Endothelial cell of umbilical vein (primary cell): Measurements from ENCODE around the gene ZIM2. TPM values are rescaled to one million over a fixed set of nuclear protein-coding genes. Genes with fewer than 3 reads are reported as not detected.

Experiments used
- BruUV-seq: library from RNA; stranded (reverse); fragments of 400-500 nt; replicated peaks from 2 replicates; lab custom pipeline; 2021; lab: Mats Ljungman, UMichigan
- CTCF ChIA-PET: fragments of 300-600, 350-600 bp; sonication (Branson Sonifier 250); formaldehyde crosslinking; loops from one replicate; lab custom pipeline; 2021; ENCODE audit warnings: antibody characterized with exemption, inconsistent platforms; lab: Charles Lee
- POLR2A ChIA-PET: fragments of 300-600, 350-600 bp; sonication (Branson Sonifier 250); formaldehyde crosslinking; loops from one replicate; lab custom pipeline; 2021; ENCODE audit warnings: antibody characterized with exemption, inconsistent platforms; lab: Charles Lee
- DNase-seq: peaks from one replicate; pipeline ENCODE4 v3.0.0-alpha.2; 2011; ENCODE audit warnings: low read depth, low spot score
- FAIRE-seq: peaks from 2 replicates; lab custom pipeline; 2011; peaks lifted over from hg19 to GRCh38; lab: Jason Lieb, UNC
- H2AFZ ChIP-seq: 2 replicates; pipeline ENCODE4 v1.6.0; 2012; ENCODE audit warnings: low read depth, low read length, control low read depth, inconsistent platforms
- H3K27ac ChIP-seq: 2 replicates; pipeline ENCODE4 v1.5.1; 2011; ENCODE audit warnings: low read depth, mild to moderate bottlenecking, control low read depth, low read length, moderate library complexity; ENCODE audit not compliant: insufficient read depth
- H3K27me3 ChIP-seq, 2 experiments: 2 replicates each; pipeline versions ENCODE4 v1.6.0 to v1.6.1; 2011; ENCODE audit warnings: low read length in 2 of 2, mixed read lengths in 1 of 2; ENCODE audit not compliant: control insufficient read depth in 2 of 2, insufficient read depth in 2 of 2
- H3K36me3 ChIP-seq, 2 experiments: 2 replicates in 1 of 2; 3 replicates in 1 of 2; pipeline ENCODE4 v1.5.1; 2011; ENCODE audit warnings: low read length in 2 of 2, mild to moderate bottlenecking in 1 of 2, moderate library complexity in 1 of 2; ENCODE audit not compliant: control insufficient read depth in 2 of 2, insufficient read depth in 2 of 2; ENCODE audit errors: extremely low read depth in 1 of 2
- H3K4me1 ChIP-seq: 3 replicates; pipeline ENCODE4 v1.5.1; 2011; ENCODE audit warnings: mild to moderate bottlenecking, low read length; ENCODE audit not compliant: control insufficient read depth, insufficient read depth; ENCODE audit errors: extremely low read depth
- H3K4me2 ChIP-seq: 2 replicates; pipeline ENCODE4 v1.6.1; 2011; ENCODE audit warnings: low read length, control low read depth, mixed read lengths; ENCODE audit not compliant: insufficient read depth
- H3K4me3 ChIP-seq, 3 experiments: fragments of 200-600 bp in 1 of 3; sonication (generic), shearing (Covaris generic) in 1 of 3; replicated peaks in 1 of 3; 2 replicates each; pipeline ENCODE4 v1.5.1; 2011 to 2016; ENCODE audit warnings: control low read depth in 3 of 3, low read length in 3 of 3, mild to moderate bottlenecking in 2 of 3, inconsistent platforms in 1 of 3, low read depth in 1 of 3, moderate library complexity in 1 of 3; ENCODE audit not compliant: insufficient read depth in 1 of 3
- H3K79me2 ChIP-seq: 2 replicates; pipeline ENCODE4 v1.6.0; 2012; ENCODE audit warnings: low read length, inconsistent platforms; ENCODE audit not compliant: control insufficient read depth, insufficient read depth
- H3K9ac ChIP-seq: replicated peaks from 2 replicates; pipeline ENCODE3; 2011; ENCODE audit warnings: low read length, control low read depth; ENCODE audit not compliant: insufficient read depth; ENCODE audit errors: extremely low read depth
- H3K9me1 ChIP-seq: replicated peaks from 3 replicates; pipeline ENCODE4 v1.6.0; 2011; ENCODE audit warnings: mild to moderate bottlenecking, low read length; ENCODE audit not compliant: control insufficient read depth, insufficient read depth; ENCODE audit errors: extremely low read depth
- H3K9me3 ChIP-seq: replicated peaks from 2 replicates; pipeline ENCODE4 v1.5.1; 2012; ENCODE audit warnings: low read length, inconsistent platforms; ENCODE audit not compliant: control insufficient read depth, insufficient read depth
- H4K20me1 ChIP-seq: replicated peaks from 2 replicates; pipeline ENCODE3; 2011; ENCODE audit warnings: mild to moderate bottlenecking, low read length; ENCODE audit not compliant: control insufficient read depth, insufficient read depth; ENCODE audit errors: extremely low read depth
- CTCF ChIP-seq, 2 donors: IDR thresholded peaks; 1 replicate in 1 of 2; 2 replicates in 1 of 2; pipeline ENCODE4 v1.5.1; 2011; ENCODE audit warnings: low read length in 2 of 2, mild to moderate bottlenecking in 2 of 2, moderate library complexity in 2 of 2, control low read depth in 1 of 2, inconsistent platforms in 1 of 2, low read depth in 1 of 2; ENCODE audit not compliant: insufficient read depth in 1 of 2; ENCODE audit errors: extremely low read depth in 1 of 2
- EZH2 ChIP-seq: IDR thresholded peaks from 2 replicates; pipeline ENCODE4 v1.6.1; 2012; ENCODE audit warnings: borderline replicate concordance, low read depth, mild to moderate bottlenecking, moderate library complexity, low read length, inconsistent platforms; ENCODE audit not compliant: severe bottlenecking
- FOS ChIP-seq: IDR thresholded peaks from 2 replicates; pipeline ENCODE4 v1.6.1; 2011; ENCODE audit warnings: mild to moderate bottlenecking, low read length, moderate library complexity, borderline replicate concordance; ENCODE audit not compliant: insufficient read depth
- GATA2 ChIP-seq: IDR thresholded peaks from 2 replicates; pipeline ENCODE4 v1.7.0; 2011; ENCODE audit warnings: low read depth, mild to moderate bottlenecking, moderate library complexity, mixed read lengths, low read length; ENCODE audit not compliant: insufficient read length, insufficient read depth
- JUN ChIP-seq: IDR thresholded peaks from 2 replicates; pipeline ENCODE4 v1.6.1; 2011; ENCODE audit warnings: borderline replicate concordance, low read depth; ENCODE audit not compliant: insufficient read length, insufficient read depth
- MAX ChIP-seq: IDR thresholded peaks from 2 replicates; pipeline ENCODE4 v1.6.1; 2011; ENCODE audit not compliant: insufficient read depth, insufficient read length
- MYC ChIP-seq: IDR thresholded peaks from one replicate; pipeline ENCODE4 v1.6.1; 2011; ENCODE audit warnings: mild to moderate bottlenecking, low read depth, low read length
- POLR2A ChIP-seq: IDR thresholded peaks from 2 replicates; pipeline ENCODE4 v1.6.1; 2012; ENCODE audit warnings: low read depth, mild to moderate bottlenecking, control low read depth, low read length
- POLR2AphosphoS5 ChIP-seq: IDR thresholded peaks from 2 replicates; pipeline ENCODE4 v1.6.1; 2012; ENCODE audit warnings: low read depth, mild to moderate bottlenecking, control low read depth, low read length, moderate library complexity; ENCODE audit not compliant: insufficient read depth
- dilution Hi-C: fragments of 300-500 bp; cut with MboI; formaldehyde crosslinking; loops from one replicate; pipeline ENCODE4 v1.15.0; 2019; ENCODE audit warnings: low sequenced_read_pairs; ENCODE audit not compliant: extremely low pct_ligation_motif_present
- intact Hi-C: fragments of 100-400 bp; cut with micrococcal nuclease; formaldehyde crosslinking; loops from one replicate; pipeline ENCODE4 v1.10.0; 2022
- polyA plus RNA-seq, 4 experiments: library from polyadenylated mRNA; depleted of rRNA in 3 of 4; stranded (reverse) in 3 of 4; unstranded in 1 of 4; fragments of >200 nt; gene quantifications; 2 replicates each; pipeline versions ENCODE4 v1.2.1 to v1.2.3, GENCODE V29; 2011 to 2012; ENCODE audit warnings: missing spikeins in 1 of 4
- total RNA-seq: library from RNA; stranded (reverse); gene quantifications from 2 replicates; pipeline ENCODE4 v1.2.3, GENCODE V29; 2021

Gene ZIM2
- total and polyA plus RNA-seq, 2 donors (not counting 3 experiments of a cell fraction or from before 2014, with no cell fraction given), result not detected

- Histone ChIP-seq H3K79me2 (no peaks in the 10 kb centered on the region), H3K4me2 (no peak overlapping the region), H3K9me3 (peaks cover 6% of the 10 kb centered on the region), H3K9ac (no peak overlapping the region), H3K27ac (no peak overlapping the region), H3K36me3 (no peaks in the 10 kb centered on the region), H3K4me3 (no peak overlapping the region), H3K27me3 (no peaks in the 10 kb centered on the region), H4K20me1 (no peaks in the 10 kb centered on the region), H2AFZ (no peak overlapping the region), H3K4me1 (no peaks in the 10 kb centered on the region), H3K9me1 (no peaks in the 10 kb centered on the region)
- DNase-seq (no peak), FAIRE-seq (no peak)
- TF ChIP-seq GATA2 (no peak), POLR2AphosphoS5 (no peak), JUN (no peak), MAX (no peak), POLR2A (no peak), FOS (no peak), MYC (no peak), EZH2 (no peak), CTCF (IDR thresholded peaks at IDR 0.05; ENCODE audit: extremely low read depth in 1 of 2, insufficient read depth in 1 of 2, low read depth in 1 of 2, low read length in 2 of 2) (no peak)
- BruUV-seq, result no TSS peak
- dilution Hi-C loops, result no loop called here
- ChIA-PET CTCF (no interaction called here), POLR2A (no interaction called here)
- intact Hi-C loops, result no loop called here
Observed at GRCh38 chr19:56873493-56873892, 33.0 kb upstream of the ZIM2 start.
